ENCODE data around the gene DEFB132.
A peak's percentile ranks its signal among the peaks of the same experiment; 100 is the strongest.

DEFB132 gene

DNA sequence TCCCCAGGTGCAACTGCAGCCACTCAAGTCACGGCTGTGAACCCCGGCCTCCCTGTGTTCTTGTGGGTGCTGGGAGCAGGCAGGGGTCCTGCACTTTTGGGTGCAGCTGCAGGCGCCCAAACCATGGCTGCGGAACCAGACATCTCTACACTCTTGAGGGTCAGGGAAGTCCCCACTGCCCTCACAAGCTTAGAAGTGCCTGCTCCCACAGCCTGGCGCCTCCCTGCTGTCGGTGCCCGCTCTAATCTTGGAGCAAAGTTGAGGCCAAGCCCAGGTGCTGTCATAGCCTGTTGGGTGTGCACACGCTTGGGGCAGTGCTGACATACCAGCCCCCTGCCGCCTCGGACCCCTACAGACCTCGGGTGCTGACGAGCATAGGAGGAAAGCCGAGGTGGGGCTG is 6.2 kb downstream of the DEFB132 start:
- DNase-seq (ENCODE audit: low spot score): no peak

DNA sequence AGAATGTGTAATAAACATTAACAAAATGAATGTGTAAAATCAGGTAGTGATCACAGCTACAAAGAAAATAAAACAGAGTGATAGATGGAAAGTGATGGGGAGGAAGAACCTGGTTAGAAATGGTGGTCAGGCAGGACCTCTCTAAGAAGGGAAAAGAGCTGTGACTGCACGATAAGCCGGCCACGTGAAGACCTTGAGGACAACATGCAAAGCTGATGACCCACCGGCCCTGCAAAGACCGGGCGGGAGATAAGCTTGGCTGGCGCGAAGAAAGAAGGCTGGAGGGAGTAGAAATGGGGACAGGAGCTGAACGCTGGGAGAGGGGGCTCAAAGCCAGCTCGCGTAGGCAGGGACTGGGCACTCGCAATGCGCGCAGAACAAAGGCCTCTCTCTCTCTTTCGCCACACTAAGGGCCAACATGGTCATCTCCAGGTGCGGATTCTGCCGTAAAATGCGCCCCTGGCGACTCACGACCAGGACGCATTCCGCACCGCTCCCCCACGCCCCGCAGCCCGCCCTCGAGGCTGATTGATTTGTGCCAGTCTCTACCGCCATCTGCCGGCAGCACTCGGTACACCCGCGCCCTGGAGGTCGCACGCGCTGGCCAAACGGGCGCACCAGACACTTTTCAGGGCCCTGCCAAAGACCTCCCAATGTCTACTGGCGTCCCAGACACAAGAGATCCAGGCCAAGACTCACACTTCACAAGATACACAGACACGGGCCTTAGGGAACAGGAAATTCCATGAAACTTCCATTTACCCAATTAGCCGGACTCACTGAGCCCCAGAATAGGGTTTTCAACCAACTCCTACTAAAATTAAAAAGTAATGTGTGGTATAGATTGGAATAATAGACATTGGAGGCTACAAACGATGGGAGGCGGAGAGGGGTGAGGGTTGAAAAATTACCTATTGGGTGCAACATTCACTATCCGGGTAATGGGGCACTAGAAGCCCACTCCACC is 9.4 kb downstream of the DEFB132 start:
- DNase-seq (ENCODE audit: low spot score): peak; percentile 88

DNA sequence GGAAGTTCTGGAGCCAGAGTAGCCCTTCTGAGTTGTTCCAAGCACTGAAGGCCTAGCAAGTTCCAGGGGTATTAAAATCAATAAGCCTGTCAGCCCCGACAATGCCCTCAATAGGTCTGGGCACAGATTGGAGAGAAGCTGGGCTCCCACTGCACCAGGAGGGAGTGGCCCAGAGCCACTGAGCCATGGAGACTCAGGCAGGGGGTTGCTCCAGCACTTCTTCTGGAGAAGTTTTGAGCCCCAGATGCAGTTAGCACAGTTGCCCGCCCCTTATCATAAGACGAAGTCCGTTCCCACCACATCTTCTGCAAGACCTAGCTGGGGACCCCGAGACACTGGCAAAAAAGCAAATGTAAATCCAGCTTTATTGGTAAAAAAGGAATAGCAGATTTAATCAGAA is 13.0 kb downstream of the DEFB132 start:
- no peak for DNase-seq (ENCODE audit: low spot score)

DNA sequence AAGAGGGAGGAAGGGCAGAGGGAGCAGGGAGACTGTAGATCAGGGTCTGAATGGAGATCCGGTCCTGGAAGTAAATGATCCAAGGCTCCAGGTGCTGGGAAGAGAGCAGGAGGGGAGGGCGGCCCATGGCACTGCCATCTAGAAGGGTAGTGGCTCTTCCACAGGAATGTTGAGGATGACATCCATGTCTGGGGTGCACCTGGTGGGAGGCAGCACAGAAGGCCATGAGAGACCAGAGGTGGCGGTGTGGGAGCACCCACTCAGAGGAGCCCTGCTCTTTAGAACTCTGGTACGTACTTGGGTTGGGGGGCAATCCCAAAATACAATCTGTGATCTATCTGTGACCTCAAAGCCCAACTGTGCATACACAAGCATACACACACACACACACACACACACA is 13.5 kb downstream of the DEFB132 start:
- DNase-seq (ENCODE audit: low spot score): no peak

DNA sequence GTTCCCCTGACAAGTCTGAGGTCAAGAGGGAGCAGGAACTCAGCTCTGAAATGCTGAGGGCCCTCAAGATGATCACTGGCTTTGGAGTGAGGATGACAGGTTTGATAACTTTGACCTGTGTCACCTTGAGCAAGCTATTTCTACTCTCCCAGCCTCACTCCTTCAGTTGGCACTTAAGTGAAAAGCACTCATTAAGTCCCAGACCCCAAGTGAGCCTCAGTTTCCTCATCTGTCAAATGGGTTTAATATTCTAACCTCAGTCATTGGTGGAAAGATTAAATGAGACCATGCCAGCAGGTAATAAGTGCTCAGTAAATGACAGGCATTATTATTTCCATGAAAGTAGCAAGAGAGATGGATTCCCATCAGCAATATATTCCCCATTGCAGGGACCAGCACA is 14.0 kb downstream of the DEFB132 start:
- no peak for DNase-seq (ENCODE audit: low spot score)

DNA sequence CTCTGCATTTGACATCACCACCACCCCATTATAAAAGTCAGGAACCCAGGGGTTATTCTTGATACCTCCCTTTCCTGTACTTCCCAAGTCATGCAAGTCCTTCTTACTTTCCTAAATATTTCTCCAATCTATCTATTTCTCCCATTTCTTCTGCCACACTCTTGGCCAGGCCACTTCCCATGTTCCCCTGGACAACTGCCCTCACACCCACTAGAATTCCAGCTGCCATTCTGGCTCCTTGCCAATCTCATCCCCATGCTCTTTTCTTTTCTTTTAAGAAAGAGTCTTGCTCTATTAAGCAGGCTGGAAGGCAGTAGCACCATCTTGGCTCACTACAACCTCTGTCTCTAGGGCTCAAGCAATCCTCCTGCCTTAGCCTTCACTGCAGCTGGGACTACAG is 15.2 kb downstream of the DEFB132 start:
- DNase-seq (ENCODE audit: low spot score): no peak

DNA sequence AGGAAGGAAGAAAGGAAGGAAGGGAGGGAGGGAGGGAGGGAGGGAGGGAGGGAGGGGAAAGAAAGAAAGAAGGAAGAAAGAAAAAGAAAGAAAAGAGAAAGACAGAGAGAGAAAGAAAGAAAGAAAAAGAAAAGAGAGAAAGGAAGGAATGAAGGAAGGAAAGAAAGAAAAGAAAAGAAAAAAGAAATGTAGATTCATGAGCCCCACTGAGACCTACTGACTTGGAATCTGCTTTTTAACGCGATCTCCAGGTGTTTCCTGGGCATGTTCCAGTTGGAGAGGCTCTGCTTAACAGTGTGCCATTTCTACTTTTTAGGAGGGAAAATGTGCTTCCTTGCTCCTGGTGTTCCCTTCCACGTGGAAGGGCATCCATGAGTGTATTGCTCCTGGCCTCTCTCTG is 16.4 kb downstream of the DEFB132 start:
- no peak for DNase-seq (ENCODE audit: low spot score)

DNA sequence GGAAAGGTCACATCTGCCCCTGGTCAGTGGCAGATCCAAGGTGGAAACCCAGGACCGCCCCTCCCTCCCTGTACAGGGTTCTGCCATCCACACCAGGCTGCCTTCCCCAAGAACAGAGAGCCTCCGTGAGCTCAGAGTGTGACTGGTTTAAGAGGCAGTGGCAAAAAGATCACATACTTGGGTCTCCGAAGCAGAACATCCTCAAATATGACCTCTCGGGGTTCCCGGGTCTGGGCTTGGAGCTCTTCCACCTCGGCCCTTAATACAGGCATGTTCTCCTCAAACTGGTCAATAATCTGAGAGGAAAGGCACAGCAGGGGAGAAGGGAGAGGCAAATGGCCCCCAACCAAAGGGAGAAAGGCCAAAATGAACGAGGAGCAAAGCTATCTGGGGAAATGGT is 18.3 kb downstream of the DEFB132 start:
- no peak for DNase-seq (ENCODE audit: low spot score)

DNA sequence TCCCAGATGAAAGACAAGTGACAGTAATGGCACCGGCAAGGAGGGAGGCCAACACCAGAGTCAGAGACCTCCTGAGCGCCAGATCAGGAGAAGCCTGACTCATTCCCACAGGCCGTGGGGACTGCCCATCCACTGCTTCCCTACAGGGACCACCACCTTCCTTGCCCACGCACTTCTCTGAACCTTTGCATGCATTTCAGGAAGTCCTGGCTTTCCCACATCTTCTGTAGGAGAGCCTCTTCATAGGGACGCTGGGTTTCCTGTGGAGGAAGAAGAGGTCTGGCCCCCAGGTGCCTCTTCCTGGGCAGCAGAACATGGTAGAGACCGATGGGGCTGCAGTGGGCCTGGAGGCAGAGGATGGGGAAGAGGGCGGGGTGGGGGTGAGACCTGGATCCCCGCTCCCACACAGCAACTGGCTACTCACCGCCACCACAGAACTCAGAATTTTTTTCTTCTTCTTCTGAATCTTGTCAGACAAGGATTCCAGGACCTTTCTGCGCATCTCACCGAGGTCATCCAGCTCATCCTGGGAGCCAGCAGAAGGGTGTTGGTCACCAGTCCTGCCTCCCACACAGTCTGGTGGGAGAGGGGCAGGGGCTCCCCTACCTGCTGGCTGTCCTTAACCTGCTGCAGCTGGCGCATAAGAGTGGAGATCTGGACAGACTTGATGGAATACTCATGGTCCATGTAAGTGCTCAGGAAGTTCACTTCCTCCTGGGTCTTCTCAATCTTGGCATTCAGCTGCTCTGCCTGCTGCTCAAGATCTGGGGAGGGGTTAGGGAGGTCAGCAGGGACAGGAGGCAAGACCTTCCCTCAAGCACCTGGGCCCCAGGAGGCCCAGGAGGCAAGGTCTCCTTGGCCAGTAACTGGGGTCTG is 19.3 kb downstream of the DEFB132 start:
- DNase-seq (ENCODE audit: low spot score): no peak

DNA sequence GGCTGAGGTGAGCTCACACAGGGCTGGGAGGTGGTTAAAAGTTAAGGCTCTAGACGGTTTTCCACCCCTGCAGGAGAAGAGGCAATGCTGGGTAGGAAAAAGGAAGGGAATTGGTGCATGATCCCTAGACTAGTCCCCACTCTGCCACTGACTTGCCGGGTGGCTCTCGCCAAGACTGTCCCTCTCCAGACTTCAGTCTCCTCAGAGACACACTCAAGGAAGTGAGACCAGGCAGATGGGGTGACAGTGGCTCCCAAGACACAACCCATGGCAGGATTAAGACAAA is 19.9 kb downstream of the DEFB132 start:
- no peak for DNase-seq (ENCODE audit: low spot score)

DNA sequence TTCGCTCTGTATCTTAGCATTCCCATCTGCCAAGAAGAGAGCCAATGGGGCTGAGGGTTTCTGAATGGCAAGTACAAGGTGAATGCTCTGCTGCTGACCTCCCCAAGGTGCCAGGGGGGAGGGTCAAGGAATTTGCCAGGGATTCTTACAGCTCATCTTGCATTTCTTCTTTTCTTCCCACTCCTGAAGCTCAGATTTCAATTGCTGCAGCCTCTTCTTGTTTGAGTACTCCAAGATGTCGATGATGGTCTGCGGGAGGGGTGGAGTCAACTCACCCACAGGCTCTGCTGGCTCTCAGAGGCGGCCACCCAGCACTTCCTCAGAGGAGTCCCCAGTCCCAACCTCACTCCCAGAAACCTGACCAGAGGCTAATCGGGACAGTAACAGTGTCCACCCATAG is 20.7 kb downstream of the DEFB132 start:
- DNase-seq (ENCODE audit: low spot score): no peak

DNA sequence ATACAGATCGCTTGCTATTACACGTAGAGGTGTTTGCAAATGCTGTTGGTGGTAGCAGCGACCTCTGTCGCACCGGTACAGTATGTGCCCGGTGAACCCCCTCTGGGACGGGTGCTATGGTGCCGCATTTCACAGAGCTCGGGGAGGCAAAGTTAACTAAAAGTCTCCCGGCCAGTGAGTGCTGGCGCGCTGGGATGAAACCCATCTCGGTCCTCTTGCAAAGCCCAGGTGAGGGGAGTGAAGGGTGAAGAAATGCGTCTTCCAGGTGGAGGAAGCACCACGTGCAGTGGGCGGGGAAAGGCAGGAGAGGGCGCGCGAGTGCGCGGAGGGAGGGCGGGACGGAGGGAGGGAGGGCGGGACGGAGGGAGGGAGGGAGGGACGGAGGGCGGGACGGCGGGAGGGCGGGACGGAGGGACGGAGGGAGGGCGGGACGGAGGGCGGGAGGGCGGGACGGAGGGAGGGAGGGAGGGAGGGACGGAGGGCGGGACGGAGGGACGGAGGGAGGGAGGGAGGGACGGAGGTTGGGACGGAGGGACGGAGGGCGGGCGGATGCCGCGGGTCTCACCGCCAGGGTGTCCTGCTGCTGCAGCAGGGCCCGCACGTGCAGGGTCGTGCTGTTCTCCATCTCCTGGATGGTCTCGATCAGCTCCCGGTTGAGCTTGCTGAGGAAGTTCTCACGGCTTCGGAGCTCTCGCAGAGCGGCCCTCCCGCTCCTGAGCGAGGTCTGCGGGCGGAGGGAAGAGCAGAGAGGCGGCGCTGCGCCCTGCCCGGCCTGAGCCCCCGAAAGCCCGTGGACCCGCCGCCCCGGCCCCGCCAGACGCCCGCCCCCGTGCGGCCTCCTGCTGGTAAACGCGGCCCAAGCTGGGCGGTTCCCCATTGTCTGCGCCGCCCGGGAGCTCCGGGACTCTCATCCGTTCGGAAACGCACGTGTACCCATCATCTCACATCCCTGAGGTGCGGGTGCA is 21.4 kb downstream of the DEFB132 start:
- DNase-seq (ENCODE audit: low spot score): no peak

DNA sequence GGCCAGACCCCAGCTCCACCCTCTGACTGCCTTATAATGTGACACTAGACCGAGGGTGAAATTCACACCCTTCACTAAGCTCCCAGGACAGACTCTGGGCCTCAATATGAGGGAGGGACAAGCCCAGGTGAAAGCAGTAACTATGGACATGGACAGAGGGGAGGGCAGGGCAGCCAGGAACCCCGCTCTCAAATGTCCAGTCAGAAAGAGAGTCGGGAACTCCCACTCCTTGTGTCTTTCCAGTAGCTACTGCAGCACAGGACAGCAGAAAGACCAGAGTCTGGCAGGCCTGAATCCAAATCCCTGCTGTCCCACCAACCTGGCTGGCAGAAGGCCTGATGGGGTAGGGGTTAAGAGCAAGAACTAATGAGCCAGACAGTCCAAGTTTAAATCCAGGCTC is 26.6 kb downstream of the DEFB132 start:
- DNase-seq (ENCODE audit: low spot score): no peak

DNA sequence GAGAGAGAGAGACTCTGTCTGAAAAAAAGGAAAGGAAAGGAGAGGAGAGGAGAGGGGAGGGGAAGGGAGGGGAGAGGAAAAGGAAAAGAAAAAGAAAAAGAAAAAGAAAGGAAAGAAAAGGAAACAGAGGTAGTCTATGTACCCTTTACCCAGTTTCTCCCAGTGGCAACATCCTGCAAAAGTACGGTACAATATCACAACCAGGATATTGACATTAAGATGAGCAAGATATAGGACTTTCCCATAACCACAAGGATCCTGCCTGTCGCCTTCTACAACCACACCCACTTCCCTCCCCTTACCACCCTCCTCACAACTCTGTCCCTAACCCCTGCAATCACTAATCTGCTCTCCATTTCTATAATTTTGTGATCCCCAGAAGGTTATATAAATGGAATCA is 29.0 kb downstream of the DEFB132 start:
- no peak for DNase-seq (ENCODE audit: low spot score)

DNA sequence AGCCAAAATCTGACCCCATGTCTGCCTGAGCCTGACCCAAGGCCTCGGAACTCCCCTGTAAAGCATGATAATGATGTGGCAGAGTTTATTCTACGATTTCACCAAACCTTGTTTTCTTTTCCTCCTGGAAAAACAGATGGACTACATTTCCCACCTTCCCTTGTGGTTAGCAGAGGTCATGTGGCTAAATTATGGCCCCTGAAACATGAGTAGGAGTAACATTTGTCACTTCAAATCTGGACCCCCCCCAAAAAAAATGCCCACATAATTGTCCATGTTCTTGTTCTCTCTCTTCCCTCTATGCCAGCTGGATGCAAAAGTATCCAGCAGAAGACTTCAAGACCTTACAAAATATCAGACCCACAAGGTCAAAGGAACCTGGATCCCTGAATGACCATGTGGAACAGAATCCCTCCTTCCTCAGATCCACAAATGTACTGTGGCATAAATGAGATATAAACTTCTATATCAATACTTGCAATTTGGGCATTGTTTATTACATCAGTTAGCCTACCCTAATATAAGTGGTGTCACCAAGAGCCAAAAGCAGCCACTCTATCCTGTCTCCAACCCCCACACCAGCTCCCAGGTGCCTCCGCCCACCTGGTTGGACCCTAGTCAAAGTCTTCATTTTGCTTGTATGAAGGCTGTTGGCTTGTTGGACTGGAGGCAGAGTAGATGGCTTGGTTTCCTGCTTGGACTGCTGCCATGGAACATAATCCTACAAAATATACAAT is 31.6 kb downstream of the DEFB132 start:
- DNase-seq (ENCODE audit: low spot score): no peak

DNA sequence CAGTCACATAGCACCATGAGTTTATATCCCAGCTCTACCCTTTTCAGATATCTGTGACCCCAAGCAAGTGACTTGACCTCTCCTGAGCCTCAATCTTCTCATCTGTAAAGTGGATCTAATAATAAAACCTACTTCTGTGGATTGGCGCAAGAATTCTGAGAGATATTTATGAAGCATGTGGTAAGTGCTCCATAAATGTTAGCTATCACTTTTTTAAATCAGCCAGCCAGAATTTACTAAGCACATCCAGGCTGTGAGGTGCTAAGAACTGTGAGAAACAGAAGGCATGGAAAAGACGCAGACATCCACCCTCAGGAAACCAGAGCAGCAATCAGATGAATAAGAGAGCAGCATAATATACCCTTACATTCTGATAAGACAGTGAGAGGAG is 32.2 kb downstream of the DEFB132 start:
- DNase-seq (ENCODE audit: low spot score): peak; percentile 25

DNA sequence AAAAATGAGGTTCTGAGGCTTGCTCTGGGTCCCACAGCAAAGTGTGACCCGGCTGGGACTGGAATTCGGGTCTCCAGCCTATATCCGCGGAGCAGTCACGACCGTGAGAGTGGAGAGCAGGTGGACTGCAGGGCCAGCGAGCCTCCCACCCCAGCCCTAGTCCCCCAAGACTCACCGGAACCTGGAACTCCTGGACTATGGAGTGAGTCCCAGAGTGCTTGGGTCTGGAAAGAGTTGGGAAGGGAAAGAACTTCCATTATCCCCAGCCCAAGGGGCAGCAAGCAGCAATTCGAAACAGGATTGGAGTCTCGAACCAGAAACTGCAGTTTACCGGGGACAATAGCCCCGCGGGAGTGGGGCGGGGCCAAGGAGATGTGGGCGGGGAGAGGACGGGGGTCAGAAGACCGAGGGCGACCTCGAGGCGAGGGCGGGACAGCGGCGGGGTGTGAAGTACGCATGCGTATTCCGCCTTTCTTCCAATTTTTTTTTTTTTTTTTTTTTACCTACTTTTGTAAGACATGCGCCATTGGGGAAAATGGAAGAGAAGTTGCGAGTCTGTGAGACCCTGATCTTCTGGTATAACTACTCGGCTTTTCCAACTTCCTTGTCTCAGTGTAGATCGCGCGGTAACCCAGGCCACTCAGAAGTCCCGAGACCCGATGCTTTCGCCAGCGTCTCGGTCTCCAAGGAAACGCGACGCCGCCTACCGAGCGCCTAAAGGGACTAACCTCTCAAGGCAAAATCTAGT is 32.7 kb downstream of the DEFB132 start, which contains the start of gene C20orf96:
TSS of gene C20orf96 (minus strand) at position 667 of the 748 bp plus-strand sequence. CDS start at position 527, 140 bp downstream.
- DNase-seq (ENCODE audit: low spot score): peak; percentile 86

DNA sequence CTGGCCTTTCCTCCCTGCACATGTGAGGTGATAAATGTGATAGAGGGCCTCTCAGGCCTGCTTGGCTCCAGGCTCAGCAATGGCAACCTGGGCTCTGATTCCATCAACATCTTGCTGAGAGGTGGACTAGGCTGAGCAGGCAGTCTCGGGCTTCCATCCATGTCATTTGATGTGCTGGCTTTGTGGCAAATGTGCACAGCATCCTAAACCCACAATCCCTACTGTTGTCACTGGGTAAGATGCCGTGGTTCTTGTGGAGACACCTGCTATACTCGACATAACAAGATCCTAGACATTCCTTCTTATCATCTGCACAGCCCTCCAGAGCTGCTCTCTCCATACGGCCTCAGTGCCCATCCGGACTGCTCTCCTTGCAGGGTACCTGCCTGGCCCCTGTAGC is 37.1 kb downstream of the DEFB132 start:
- no peak for DNase-seq (ENCODE audit: low spot score)

DNA sequence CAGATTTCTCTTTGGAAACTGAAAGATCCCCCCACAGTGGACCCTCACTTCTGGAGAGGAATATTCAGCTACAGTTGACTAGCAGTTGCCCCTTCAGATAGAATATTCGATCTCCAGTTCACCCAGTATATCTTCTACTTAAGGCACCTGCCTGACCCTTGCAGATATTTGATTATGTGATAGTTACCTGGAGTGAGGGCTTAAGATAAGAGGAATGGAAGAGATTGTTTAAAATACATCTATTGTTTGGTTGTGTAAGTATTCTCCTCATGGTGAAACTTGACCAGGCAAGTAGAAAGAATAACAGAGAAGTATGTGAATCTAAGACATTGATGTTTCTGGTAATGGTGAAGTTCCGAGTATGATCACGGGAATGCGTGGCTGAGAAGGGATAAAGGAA is 38.3 kb downstream of the DEFB132 start:
- no peak for DNase-seq (ENCODE audit: low spot score)

DNA sequence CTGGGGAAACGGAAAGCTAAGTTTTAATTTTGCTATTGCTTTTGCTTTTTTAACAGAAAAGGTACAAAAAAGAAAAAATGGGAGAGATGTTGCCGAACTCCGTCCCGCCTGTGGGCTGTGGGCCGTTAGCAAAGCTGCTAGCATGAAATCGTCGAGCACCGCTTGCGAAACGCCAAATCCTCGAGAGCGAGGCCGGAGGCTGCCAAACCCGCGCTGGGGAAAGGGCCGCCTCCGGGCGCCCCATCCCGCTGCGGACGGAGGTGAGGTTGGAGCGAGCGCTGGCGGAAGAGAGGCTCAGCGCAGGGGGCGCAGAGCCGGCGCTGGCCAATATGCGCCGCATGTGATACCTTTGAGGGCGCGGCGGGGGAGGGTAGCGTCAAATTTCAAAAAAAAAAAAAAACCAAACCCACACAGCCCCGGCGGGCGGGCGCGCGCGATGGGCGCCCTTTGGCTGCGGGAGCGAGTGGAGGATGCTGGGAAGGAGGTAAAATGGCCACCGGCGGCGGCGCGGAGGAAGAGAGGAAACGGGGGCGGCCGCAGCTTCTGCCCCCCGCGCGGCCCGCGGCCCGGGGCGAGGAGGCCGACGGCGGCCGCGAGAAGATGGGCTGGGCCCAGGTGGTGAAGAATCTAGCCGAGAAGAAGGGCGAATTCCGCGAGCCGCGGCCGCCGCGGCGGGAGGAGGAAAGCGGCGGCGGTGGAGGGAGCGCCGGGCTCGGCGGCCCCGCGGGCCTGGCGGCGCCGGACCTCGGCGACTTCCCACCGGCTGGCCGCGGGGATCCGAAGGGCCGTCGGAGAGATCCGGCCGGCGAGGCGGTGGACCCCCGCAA is 39.8 kb downstream of the DEFB132 start, which contains the start of gene ZCCHC3:
TSS of gene ZCCHC3 (plus strand) at position 473 of the 827 bp plus-strand sequence. CDS start at position 490, 17 bp downstream.
- DNase-seq (ENCODE audit: low spot score): peak; percentile 96

All from SW480 (cell line).